CD4-positive, alpha-beta T cell treated with Interleukin-21 for 1 hour (primary cell): ENCODE results near the gene SFRP5.

Experiments
- DNase-seq: peaks from one replicate; pipeline ENCODE4 v3.0.0-alpha.2; 2020

SFRP5 gene

DNA sequence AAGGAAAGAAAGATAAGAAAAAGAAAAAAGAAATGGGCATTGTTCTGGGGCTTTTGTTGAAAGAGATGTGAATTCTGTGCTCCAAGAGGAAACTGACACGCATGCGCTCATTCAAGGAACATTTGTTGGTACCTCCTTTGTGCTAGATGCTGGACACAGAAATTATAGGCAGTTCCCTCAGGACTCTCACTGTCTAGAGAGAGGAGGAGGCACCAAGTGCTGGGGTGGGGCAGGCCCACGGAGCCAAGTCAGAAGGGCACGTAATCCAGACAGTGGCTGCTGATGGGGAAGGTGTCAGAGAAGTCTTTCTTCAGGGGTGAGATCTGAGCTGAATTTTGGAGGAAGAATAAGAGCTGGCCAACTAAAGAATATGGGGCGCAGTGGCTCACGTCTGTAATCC is 37.8 kb downstream of the SFRP5 start:
- DNase-seq: no peak

DNA sequence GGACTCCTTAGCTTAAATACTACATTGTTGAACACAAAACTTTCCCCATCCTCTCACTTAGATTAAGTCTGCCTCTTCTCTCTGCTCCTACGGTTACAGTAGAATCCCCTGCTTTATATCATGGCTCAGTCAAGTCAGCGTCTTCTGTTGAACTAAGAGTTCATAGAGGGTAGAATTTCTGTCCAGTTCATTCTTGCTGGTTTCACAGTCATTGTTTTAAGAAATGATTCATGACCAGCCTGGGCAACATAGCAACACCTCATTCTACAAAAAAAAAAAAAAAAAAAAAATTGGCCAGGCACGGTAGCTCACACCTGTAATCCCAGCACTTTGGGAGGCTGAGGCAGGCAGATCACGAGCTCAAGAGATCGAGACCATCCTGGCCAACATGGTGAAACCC is 38.5 kb downstream of the SFRP5 start:
- DNase-seq: no peak

GRCh38 chr10:97732052-97732359 is 39.8 kb downstream of the SFRP5 start:
- DNase-seq: no peak

DNA sequence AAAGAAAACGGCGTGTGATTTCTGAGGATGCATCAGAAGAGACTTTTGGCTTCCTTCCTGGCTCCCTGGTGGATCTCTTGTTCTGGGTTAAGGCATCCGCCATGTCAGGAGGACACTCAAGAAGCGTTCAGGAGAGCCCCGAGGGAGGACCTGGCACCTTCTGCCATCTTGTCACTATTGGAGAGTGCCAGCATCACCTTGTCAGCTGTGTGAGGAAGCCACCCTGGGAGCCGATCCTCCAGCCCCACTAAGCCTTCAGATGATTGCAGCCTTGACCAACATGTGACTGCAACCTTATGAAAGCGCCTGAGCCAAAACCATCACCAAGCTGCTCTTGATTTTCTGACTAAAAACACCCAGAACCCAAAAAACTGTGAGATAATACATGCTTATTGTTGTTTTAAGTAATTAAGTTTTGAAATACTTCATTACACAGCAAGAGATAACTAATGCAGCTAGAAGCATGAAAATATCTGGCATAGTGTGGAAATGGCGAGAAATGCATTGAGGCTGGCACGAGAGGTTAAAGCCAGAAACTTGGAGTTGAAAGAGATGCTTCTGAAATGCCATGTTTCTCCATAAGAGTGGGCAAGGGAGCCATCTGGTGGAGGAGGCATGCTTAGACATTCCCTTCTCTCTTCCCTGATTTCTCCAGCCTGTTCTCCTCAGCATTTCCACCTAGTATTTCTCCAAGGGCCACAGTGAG is 40.3 kb downstream of the SFRP5 start:
- peak; percentile 64 for DNase-seq

- no peak for DNase-seq
These were observed 42.8 kb downstream of the SFRP5 start for GRCh38 chr10:97729014-97729413.

GRCh38 chr10:97726636-97727178 is 45.1 kb downstream of the SFRP5 start:
- no peak for DNase-seq

DNA sequence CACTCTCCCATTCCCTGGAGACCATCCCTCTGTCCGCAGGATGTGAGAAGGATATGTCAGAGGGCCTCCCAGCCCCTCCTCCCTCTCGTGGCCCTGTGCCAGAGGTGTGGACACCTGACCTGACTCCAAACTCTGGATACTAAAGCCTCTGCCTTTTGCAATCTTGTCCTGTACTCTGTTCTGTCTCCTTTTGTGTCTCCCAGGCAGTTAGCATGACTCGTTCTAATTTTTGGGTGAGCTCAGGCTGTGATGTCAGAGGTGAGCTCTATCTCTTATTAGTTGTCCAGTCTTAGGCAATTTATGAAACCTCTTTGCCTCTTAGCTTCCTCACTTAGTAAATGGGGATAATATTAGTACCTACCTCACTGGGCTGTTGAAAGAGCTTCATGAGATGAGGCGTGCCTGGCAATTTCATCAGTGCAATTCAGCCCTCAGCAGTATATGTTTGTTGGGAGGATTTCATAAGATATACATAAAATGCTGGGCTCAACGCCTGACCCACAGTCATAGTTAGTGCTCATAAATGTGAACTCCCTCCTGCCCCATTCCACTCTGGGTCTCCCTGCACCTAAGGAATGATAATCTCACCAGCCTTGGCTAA is 47.4 kb downstream of the SFRP5 start:
- no peak for DNase-seq

GRCh38 chr10:97723001-97723400 is 48.8 kb downstream of the SFRP5 start:
- no peak for DNase-seq

GRCh38 chr10:97721871-97722780 is 49.7 kb downstream of the SFRP5 start:
- no peak for DNase-seq

DNA sequence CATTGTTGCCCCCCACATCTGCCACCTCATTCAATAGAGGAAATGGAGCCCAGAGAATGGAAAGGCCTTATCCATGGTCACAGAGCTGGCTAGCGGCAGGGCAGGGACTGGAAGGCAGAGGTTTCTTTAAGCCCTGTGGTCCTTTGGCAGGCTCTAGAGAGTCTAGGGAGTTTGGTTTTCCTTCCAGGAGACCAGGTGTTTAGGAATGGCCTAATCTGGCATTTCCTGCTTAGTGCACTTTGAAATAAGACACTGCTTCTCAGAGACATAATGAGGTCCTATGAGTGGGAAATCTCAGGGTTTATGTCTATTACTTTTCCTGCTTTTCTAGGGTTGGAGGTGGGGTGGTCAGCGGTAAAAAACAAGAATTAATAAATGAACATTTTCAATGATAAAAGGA is 52.2 kb downstream of the SFRP5 start:
- no peak for DNase-seq

DNA sequence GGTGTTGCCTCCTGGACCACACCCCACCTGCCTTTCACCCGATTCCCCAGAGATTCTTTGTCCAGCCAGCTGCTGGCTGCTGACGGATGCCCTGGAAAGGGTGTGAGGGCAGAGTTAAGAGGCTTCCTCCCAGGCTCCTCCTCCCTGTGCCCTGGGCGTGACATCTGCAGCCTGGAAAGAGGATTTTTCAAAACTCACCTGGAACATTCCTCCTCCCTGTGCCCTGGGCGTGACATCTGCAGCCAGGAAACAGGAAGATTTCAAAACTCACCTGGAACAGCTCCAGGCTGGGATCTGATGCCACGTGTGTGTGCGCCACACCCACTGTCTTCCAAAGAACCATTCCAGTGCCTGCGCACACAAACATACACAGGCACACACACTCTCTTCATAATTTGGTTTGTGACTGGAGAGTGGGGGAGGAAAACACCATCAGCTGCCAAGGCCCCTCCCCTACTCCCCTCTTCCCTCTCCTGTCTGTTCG is 53.1 kb downstream of the SFRP5 start:
- no peak for DNase-seq

GRCh38 chr10:97718178-97718577 is 53.6 kb downstream of the SFRP5 start:
- DNase-seq: no peak

DNA sequence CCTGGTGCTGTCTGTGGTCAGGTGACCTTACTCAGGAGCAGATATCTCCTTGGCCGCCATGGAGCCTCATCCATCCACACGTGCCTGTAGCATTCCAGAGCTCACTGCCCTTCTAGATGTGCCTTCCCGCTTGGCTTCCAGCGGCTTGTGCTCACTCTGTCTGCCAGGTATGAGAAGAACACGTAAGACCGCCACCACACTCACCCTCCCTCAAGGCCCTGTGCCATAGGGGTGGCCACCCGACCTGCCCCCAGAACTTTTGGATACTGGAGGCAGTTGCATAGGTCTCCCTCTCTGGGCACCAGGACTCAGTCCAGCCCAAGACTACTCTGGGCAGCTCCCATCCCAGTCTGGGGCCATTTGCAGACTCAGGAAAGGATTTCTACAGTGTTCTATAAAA is 54.2 kb downstream of the SFRP5 start:
- DNase-seq: no peak
